ENCODE measurements around the gene B4GAT1. TPM values are rescaled to one million over a fixed set of nuclear protein-coding genes. Genes with fewer than 3 reads are reported as not detected.

The B4GAT1 gene
- total and polyA plus RNA-seq, 2 donors (not counting 3 experiments of a cell fraction or from before 2014, with no cell fraction given): 21.2 to 21.6 TPM

DNA sequence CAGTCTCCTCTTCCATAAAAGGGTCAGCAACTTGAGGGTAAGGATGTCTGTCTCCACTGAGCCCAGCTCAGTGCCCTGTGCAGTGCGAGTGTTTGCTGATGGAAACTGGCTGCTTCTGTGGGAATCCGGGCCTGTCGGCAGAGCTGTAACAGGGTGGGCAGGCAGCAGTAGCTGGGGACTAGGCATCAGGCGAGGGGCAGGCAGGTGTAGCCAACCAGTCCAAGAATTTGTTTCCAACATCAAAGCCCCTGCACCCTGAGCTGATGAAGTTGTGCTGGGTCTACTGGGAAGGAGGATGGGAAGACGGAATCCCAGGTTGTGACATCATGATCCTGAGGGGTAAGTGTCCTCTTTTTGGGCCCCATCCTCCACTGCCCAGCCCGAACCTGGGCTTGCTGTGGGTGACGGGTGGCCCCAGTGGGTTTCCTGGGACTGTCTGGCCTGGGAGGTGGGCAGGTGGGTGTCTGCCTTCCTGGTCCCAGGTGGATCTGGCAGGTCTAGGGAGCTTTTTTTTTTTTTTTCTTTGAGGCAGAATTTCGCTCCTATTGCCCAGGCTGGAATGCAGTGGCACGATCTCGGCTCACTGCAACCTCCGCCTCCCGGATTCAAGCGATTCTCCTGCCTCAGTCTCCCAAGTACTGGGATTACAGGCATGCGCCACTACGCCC is 13.1 kb upstream of the B4GAT1 start:
- Histone ChIP-seq H3K9ac (replicated peaks; ENCODE audit: extremely low read depth, insufficient read depth, low read length) (no peak overlapping the region), H3K4me1 (ENCODE audit: control insufficient read depth, extremely low read depth, insufficient read depth, low read length) (no peaks in the 10 kb centered on the region), H3K4me3 (replicated peaks in 1 of 3; ENCODE audit: insufficient read depth in 1 of 3, low read depth in 1 of 3, low read length in 3 of 3) (no peak overlapping the region), H2AFZ (ENCODE audit: low read depth, low read length) (no peak overlapping the region), H3K9me3 (replicated peaks; ENCODE audit: control insufficient read depth, insufficient read depth, low read length) (no peaks in the 10 kb centered on the region), H3K36me3 (ENCODE audit: control insufficient read depth in 2 of 2, extremely low read depth in 1 of 2, insufficient read depth in 2 of 2, low read length in 2 of 2) (no peaks in the 10 kb centered on the region), H3K9me1 (replicated peaks; ENCODE audit: control insufficient read depth, extremely low read depth, insufficient read depth, low read length) (no peaks in the 10 kb centered on the region), H4K20me1 (replicated peaks; ENCODE audit: control insufficient read depth, extremely low read depth, insufficient read depth, low read length) (no peaks in the 10 kb centered on the region), H3K79me2 (ENCODE audit: control insufficient read depth, insufficient read depth, low read length) (no peaks in the 10 kb centered on the region), H3K27me3 (ENCODE audit: control insufficient read depth in 2 of 2, insufficient read depth in 2 of 2, low read length in 2 of 2) (no peaks in the 10 kb centered on the region), H3K4me2 (ENCODE audit: insufficient read depth, low read length) (no peak overlapping the region), H3K27ac (ENCODE audit: insufficient read depth, low read depth, low read length) (no peak overlapping the region)
- DNase-seq (ENCODE audit: low read depth, low spot score) (no peak), FAIRE-seq (no peak)
- ChIA-PET POLR2A (no interaction called here), CTCF (interaction anchor here (1.6 kb wide), 1 partner anchor 49 kb away, joined by 4 read pairs; no protein-coding TSS in a partner anchor)
- no TSS peak for BruUV-seq (replicated peaks)
- dilution Hi-C loops (cut with MboI; ENCODE audit: extremely low pct_ligation_motif_present, low sequenced_read_pairs) (no loop called here), intact Hi-C loops (cut with micrococcal nuclease) (no loop called here)
- TF ChIP-seq, protein P1, sequence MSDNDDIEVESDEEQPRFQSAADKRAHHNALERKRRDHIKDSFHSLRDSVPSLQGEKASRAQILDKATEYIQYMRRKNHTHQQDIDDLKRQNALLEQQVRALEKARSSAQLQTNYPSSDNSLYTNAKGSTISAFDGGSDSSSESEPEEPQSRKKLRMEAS (IDR thresholded peaks at IDR 0.05; ENCODE audit: insufficient read depth, insufficient read length): no peak
- TF ChIP-seq GATA2 (IDR thresholded peaks at IDR 0.05; ENCODE audit: insufficient read depth, insufficient read length, low read depth, low read length) (no peak), MYC (IDR thresholded peaks at IDR 0.05; ENCODE audit: low read depth, low read length) (no peak), EZH2 (IDR thresholded peaks at IDR 0.05; ENCODE audit: borderline replicate concordance, low read depth, low read length, severe bottlenecking) (no peak), POLR2AphosphoS5 (IDR thresholded peaks at IDR 0.05; ENCODE audit: insufficient read depth, low read depth, low read length) (no peak), POLR2A (IDR thresholded peaks at IDR 0.05; ENCODE audit: low read depth, low read length) (no peak), FOS (IDR thresholded peaks at IDR 0.05; ENCODE audit: borderline replicate concordance, insufficient read depth, low read length) (no peak), JUN (IDR thresholded peaks at IDR 0.05; ENCODE audit: borderline replicate concordance, insufficient read depth, insufficient read length, low read depth) (no peak)
- TF ChIP-seq, protein P2, sequence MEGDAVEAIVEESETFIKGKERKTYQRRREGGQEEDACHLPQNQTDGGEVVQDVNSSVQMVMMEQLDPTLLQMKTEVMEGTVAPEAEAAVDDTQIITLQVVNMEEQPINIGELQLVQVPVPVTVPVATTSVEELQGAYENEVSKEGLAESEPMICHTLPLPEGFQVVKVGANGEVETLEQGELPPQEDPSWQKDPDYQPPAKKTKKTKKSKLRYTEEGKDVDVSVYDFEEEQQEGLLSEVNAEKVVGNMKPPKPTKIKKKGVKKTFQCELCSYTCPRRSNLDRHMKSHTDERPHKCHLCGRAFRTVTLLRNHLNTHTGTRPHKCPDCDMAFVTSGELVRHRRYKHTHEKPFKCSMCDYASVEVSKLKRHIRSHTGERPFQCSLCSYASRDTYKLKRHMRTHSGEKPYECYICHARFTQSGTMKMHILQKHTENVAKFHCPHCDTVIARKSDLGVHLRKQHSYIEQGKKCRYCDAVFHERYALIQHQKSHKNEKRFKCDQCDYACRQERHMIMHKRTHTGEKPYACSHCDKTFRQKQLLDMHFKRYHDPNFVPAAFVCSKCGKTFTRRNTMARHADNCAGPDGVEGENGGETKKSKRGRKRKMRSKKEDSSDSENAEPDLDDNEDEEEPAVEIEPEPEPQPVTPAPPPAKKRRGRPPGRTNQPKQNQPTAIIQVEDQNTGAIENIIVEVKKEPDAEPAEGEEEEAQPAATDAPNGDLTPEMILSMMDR (IDR thresholded peaks at IDR 0.05; ENCODE audit: extremely low read depth in 1 of 2, insufficient read depth in 1 of 2, low read depth in 1 of 2, low read length in 2 of 2): no peak
